Upper lobe of right lung (tissue), 1 donor: ENCODE measurements around the gene LONRF2. TPM values are rescaled to one million over a fixed set of nuclear protein-coding genes. Genes with fewer than 3 reads are reported as not detected.

Source experiments
- ATAC-seq: fragments of 200-7000 bp; cut with Tn5 transposase; one replicate; pipeline ENCODE4 v1.9.1; 2020; ENCODE audit warnings: mild to moderate bottlenecking, moderate library complexity
- DNase-seq: peaks from one replicate; pipeline ENCODE4 v3.0.0-alpha.2; 2020
- H3K27ac ChIP-seq: fragments of 200-600 bp; one replicate; pipeline ENCODE4 v1.8.0; 2022
- H3K27me3 ChIP-seq: fragments of 200-600 bp; one replicate; pipeline ENCODE4 v1.8.0; 2022; ENCODE audit warnings: mild to moderate bottlenecking
- H3K36me3 ChIP-seq: fragments of 200-600 bp; one replicate; pipeline ENCODE4 v1.8.0; 2022
- H3K4me1 ChIP-seq: fragments of 200-600 bp; one replicate; pipeline ENCODE4 v1.8.0; 2022
- H3K4me3 ChIP-seq: fragments of 200-600 bp; one replicate; pipeline ENCODE4 v1.8.0; 2022; ENCODE audit warnings: mild to moderate bottlenecking
- H3K9me3 ChIP-seq: fragments of 200-600 bp; one replicate; pipeline ENCODE4 v1.8.0; 2022
- intact Hi-C: fragments of 100-400 bp; cut with DNase I; formaldehyde crosslinking; loops from one replicate; pipeline ENCODE4 v1.11.0; 2022
- total RNA-seq: library from RNA; stranded (reverse); fragmentation: NEBNext Ultra II Directional; extraction: Animal tissue kit (Norgen Biotek cat#: 25700); gene quantifications from one replicate; pipeline ENCODE4 v1.2.1, GENCODE V29; 2021
- TF ChIP-seq, protein P1 (sequence below): fragments of 200-600 bp; IDR thresholded peaks from one replicate; pipeline ENCODE4 v1.8.0; 2022; ENCODE audit warnings: antibody characterized with exemption
- donor health status: DM: no; HTN: yes; CAD: no; lungs with severe emphysema.

The LONRF2 gene
- total RNA-seq, 1 donor from 2014 or later: 4.2 TPM

DNA sequence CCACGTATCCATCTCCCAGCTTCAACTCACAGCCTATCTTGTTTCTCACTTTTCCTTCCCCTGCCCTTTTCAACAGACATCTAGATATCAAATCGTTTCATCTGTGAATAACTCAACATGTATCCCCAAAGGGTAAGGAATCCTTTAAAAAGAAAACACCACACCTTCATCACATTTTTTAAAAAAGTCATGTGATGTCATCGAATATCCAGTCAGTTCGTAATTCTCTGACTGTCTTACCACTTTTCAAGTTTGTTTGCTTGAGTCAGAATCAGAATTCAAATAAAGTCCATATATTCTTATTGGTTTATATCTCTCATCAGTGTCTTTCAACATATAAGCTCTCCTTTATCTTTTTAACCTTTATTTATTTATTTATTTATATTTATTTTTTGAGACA lies 5.4 kb upstream of the LONRF2 start:
- Histone ChIP-seq H3K36me3 (no peaks in the 10 kb centered on the region), H3K27ac (no peak overlapping the region), H3K9me3 (no peaks in the 10 kb centered on the region), H3K4me3 (no peak overlapping the region), H3K27me3 (peaks cover 27% of the 10 kb centered on the region), H3K4me1 (no peaks in the 10 kb centered on the region)
- DNase-seq (no peak), ATAC-seq (no peak)
- intact Hi-C loops: no loop called here
- TF ChIP-seq, protein P1, sequence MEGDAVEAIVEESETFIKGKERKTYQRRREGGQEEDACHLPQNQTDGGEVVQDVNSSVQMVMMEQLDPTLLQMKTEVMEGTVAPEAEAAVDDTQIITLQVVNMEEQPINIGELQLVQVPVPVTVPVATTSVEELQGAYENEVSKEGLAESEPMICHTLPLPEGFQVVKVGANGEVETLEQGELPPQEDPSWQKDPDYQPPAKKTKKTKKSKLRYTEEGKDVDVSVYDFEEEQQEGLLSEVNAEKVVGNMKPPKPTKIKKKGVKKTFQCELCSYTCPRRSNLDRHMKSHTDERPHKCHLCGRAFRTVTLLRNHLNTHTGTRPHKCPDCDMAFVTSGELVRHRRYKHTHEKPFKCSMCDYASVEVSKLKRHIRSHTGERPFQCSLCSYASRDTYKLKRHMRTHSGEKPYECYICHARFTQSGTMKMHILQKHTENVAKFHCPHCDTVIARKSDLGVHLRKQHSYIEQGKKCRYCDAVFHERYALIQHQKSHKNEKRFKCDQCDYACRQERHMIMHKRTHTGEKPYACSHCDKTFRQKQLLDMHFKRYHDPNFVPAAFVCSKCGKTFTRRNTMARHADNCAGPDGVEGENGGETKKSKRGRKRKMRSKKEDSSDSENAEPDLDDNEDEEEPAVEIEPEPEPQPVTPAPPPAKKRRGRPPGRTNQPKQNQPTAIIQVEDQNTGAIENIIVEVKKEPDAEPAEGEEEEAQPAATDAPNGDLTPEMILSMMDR: no peak

DNA sequence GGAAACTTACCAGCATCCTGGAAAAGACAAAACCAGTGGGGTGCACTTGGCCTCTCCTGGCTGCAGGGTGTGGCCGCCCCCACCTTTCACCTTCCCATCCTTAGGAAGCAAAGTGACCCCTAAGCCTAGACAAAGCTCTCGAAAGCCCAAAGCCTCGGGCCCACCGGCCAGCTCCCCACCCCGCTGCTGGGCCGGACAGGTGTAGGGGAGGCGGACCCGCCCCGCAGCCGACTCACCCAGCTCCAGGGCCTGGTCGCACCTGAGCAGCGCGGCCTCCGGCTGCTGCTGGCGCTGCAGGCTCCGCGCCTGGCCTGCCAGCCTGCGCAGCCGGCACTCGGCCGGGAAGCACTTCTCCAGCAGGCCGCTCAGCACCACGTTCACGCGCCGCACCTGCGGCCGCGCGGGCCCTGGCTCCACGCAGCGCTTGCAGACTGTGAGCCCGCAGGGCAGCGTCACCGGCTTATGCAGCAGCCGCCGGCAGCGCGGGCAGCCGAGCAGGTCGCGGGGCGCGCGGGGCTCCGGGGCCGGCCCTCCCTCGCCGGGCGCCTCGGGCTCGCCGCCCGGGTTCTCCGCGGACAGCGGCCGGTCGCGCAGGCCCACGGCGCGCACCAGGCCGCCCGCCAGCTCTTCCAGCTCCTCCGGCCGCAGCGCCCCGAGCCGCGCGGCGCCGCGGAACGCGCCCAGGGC lies 979 bp downstream of the LONRF2 start:
- ATAC-seq: peak; percentile 81

DNA sequence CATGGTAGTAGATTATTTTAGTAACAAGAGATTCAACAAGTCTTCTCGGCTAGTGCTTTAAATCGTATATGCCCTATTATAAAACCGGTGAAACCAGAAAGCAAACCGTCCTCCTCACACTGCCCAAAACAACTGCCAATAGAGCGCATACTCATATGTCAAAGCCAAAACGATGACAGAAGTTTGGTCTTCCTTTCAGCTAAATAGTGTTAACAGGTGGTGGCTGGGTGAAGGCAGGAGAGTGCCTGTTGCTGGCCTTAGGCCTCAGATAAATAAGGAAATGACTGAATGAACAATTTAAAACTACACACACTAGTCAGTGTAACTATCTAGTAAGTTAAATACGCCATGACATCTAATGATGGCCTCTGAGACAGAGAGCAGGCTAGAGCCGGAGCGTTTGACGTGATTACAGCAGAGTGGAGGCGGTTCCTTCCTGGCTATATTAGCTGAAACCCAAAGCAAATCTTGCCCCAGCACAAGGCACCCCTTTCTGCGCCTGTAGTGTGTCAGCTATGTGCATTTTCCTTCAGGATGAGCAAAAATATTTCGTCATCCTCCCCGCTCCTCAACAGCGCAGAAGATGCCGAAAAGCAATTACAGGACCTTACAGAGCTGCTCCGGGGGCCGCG lies 1.6 kb downstream of the LONRF2 start:
- Histone ChIP-seq H3K27ac (peak overlapping the region; percentile 36), H3K4me3 (peak overlapping the region; percentile 48), H3K27me3 (peaks cover 48% of the 10 kb centered on the region), H3K36me3 (no peaks in the 10 kb centered on the region), H3K4me1 (peaks cover 4% of the 10 kb centered on the region), H3K9me3 (no peaks in the 10 kb centered on the region)
- ATAC-seq: peak; percentile 35
- no peak for DNase-seq
- TF ChIP-seq, protein P1: no peak
- intact Hi-C loops: no loop called here

More for the DNA sequence above, 979 bp downstream of the LONRF2 start:
- Histone ChIP-seq H3K36me3 (no peaks in the 10 kb centered on the region), H3K27me3 (peaks cover 48% of the 10 kb centered on the region), H3K9me3 (no peaks in the 10 kb centered on the region), H3K4me3 (peak overlapping the region; percentile 53), H3K4me1 (peaks cover 4% of the 10 kb centered on the region), H3K27ac (peak overlapping the region; percentile 36)
- intact Hi-C loops: no loop called here
- DNase-seq: peak; percentile 85
- TF ChIP-seq, protein P1: peak; percentile 30

DNA sequence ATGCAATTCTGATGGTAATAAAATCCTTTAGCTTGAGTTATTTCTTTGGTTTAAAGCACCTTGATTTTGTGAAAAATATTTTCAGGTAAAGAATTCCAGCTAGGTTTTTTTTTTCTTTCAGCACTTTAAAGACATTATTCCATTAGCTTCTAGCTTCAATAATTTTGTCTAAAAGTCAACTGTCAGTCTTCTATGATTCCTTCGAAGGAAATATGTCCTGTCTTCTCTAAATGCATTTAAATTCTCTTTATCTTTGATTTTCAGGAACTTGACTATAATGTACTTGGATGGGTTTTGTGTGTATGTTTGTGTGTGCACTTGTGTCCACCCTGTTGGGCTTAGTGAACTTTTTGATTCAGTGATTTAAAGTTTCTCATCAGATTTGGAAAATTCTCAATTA lies 4.7 kb downstream of the LONRF2 start:
- ATAC-seq (no peak), DNase-seq (no peak)
- no peaks in the 10 kb centered on the region for H3K36me3 ChIP-seq
- intact Hi-C loops: no loop called here
- peaks cover 25% of the 10 kb centered on the region for H3K27me3 ChIP-seq
- TF ChIP-seq, protein P1: no peak
- no peak overlapping the region for H3K27ac ChIP-seq
- no peaks in the 10 kb centered on the region for H3K9me3 ChIP-seq
- H3K4me1 ChIP-seq: peaks cover 4% of the 10 kb centered on the region
- H3K4me3 ChIP-seq: no peak overlapping the region

DNA sequence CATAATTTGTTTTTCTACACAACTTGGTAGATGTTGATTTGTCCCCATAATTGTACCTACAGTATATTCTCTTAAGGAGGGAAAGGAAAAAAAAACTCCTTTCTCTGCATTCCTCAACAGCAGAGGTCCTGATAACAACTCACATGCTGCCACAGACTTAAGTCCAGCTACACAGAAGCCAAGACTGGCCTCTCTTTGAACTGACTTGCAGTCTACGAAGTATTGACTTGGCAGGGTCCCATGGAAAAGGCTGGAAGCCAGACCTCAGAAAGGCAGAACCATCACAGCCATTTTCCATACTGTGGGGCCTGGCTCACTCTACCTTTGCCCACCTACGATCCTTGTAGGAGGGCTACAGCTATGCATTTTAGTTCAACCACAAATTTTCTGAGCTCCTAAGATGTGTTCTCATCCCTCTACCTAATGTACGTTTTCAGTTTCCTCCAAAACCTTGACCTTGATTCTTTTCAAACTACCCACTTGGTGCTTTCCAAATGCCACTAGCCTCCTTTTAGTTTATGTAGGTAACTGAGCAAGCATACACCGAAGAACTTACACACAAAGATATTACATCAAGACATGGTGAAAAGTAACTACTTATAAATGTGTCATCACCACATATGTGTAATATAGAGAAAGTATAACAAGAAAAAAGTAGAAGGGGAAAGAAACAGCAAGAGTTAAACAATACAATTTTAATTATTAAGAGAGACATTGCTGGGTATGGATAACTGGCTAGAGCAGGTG lies 12.2 kb downstream of the LONRF2 start:
- ATAC-seq: no peak
- intact Hi-C loops: no loop called here
- TF ChIP-seq, protein P1: no peak
- no peaks in the 10 kb centered on the region for H3K36me3 ChIP-seq
- DNase-seq: no peak
- H3K9me3 ChIP-seq: no peaks in the 10 kb centered on the region
- H3K4me3 ChIP-seq: no peak overlapping the region
- no peaks in the 10 kb centered on the region for H3K27me3 ChIP-seq
- H3K4me1 ChIP-seq: no peaks in the 10 kb centered on the region
- H3K27ac ChIP-seq: no peak overlapping the region
